ENCODE results near the gene CLEC18B. TPM values are rescaled to one million over a fixed set of nuclear protein-coding genes. Genes with fewer than 3 reads are reported as not detected.
A peak's percentile ranks its signal among the peaks of the same experiment; 100 is the strongest.

The CLEC18B gene
- total and polyA plus RNA-seq, 7 donors = 0.49 to 1.7 (median 0.83) TPM; not detected in 4

- H3K36me3 ChIP-seq = peaks cover 0 to 93% (median 49%) of the 10 kb centered on the region in 4 donors
- 82 to 93% methylated on average over 7 of the region's 7 CpGs for WGBS, 2 donors
- H3K27me3 ChIP-seq = no peaks in the 10 kb centered on the region
- TF ChIP-seq POLR2AphosphoS5 (IDR thresholded peaks at IDR 0.05) (no peak), POLR2A (IDR thresholded peaks at IDR 0.05) (no peak), EP300 (IDR thresholded peaks at IDR 0.05) (no peak)
- TF ChIP-seq, protein P1, sequence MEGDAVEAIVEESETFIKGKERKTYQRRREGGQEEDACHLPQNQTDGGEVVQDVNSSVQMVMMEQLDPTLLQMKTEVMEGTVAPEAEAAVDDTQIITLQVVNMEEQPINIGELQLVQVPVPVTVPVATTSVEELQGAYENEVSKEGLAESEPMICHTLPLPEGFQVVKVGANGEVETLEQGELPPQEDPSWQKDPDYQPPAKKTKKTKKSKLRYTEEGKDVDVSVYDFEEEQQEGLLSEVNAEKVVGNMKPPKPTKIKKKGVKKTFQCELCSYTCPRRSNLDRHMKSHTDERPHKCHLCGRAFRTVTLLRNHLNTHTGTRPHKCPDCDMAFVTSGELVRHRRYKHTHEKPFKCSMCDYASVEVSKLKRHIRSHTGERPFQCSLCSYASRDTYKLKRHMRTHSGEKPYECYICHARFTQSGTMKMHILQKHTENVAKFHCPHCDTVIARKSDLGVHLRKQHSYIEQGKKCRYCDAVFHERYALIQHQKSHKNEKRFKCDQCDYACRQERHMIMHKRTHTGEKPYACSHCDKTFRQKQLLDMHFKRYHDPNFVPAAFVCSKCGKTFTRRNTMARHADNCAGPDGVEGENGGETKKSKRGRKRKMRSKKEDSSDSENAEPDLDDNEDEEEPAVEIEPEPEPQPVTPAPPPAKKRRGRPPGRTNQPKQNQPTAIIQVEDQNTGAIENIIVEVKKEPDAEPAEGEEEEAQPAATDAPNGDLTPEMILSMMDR (IDR thresholded peaks at IDR 0.05) = no peak
- intact Hi-C loops (cut with DNase I) = no loop called here
- H3K27ac ChIP-seq = no peak overlapping the region
- no peaks in the 10 kb centered on the region for H3K9me3 ChIP-seq
- H3K4me1 ChIP-seq = peaks cover 0 to 3% (median under 1%) of the 10 kb centered on the region in 4 donors
- H3K4me3 ChIP-seq = no peak overlapping the region
- DNase-seq = no peak
Measured at GRCh38 chr16:74455213-74455612, 33.9 kb upstream of the CLEC18B start.

DNA sequence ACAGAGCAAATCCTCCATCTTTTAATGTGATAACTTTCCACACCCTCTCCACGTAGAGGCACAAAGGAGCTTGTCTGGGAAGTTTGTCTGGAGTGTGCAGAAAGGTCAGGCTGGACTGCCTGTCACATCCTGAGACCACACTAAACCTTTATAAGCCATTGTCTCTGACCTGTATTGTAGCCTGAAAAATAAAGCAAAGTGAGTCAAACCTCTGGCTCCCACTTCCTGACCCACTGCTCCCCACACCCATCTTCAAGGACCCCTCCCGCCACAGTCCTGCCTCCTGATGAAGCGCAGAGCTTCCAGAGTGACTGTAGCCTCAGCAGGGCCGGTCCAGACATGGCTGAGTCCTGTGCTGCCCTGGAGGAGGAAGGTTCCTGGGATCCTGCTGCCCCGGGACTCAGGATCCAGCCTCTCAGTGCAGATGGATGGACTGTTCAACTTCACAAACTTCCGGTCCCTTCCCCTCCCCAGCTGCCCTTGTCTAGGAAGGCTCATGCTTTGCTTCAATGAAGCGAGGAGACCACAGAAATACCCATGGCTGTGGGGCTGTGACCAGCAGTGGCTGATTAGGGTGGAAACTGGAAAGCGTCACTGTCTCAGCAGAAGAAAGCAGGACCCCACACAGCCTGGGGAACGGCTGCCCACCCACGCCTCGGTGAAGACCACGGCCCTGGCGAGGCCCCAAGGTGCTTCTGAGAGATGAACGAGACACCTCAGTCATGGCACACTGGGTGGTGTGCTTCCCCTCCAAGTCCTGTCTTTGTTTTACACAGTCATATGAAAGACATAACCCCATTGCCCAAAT is 30.9 kb upstream of the CLEC18B start:
- DNase-seq = no peak
- Histone ChIP-seq H3K4me1 (peaks cover 0 to 14% (median 10%) of the 10 kb centered on the region in 4 donors), H3K27ac (no peak overlapping the region), H3K27me3 (no peaks in the 10 kb centered on the region), H3K9me3 (no peaks in the 10 kb centered on the region), H3K4me3 (no peak overlapping the region), H3K36me3 (peaks cover 0 to 73% (median 40%) of the 10 kb centered on the region in 4 donors)
- 84 to 93% methylated on average over 14 of the region's 14 CpGs for WGBS, 2 donors
- intact Hi-C loops (cut with DNase I) = no loop called here
- TF ChIP-seq, protein P1 (IDR thresholded peaks at IDR 0.05) = no peak
- TF ChIP-seq POLR2A (IDR thresholded peaks at IDR 0.05) (no peak), EP300 (IDR thresholded peaks at IDR 0.05) (no peak), POLR2AphosphoS5 (IDR thresholded peaks at IDR 0.05) (no peak)

DNA sequence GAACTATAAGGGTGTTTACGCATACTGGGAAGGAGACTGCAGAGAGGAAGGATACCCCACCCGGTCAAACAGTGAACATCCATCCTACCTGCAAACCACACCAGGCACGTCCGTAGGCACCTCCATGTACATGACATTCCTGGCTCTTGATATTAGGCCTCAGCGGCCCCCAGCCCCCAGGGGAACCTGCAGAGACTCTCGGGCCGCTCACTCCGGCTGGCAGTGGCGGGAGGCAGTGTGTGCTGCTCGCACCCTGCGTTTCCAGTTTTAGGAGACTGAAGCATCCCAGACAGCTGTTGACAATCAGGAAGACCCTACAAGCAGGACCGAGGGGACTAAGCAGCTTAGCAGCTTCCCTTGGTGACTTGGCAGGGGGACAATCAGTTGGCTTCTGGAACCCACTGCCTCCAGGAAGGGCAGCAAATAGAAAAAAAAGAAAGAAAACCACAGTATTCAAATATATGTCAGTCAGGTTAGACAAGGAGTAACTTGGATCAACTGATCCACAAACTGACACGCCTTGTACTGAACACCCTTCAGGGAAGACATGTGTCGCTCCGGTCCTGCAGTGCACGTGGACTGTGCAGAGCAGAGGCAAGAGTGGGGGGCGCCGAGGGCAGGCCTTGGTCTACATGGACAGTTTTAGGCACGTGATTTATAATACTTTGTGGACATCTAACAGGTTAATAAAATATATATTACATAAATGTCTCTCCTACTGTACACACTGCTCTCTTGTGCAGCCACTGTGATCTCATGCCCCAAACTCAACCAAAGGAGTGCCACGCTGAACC is 29.9 kb upstream of the CLEC18B start:
- 97% methylated on average over 20 of the region's 20 CpGs for WGBS, 2 donors
- H3K27me3 ChIP-seq = no peaks in the 10 kb centered on the region
- H3K27ac ChIP-seq = no peak overlapping the region
- intact Hi-C loops (cut with DNase I) = no loop called here
- peaks cover 0 to 63% (median 34%) of the 10 kb centered on the region in 4 donors for H3K36me3 ChIP-seq
- no peaks in the 10 kb centered on the region for H3K9me3 ChIP-seq
- no peak overlapping the region for H3K4me3 ChIP-seq
- TF ChIP-seq POLR2A (IDR thresholded peaks at IDR 0.05) (no peak), EP300 (IDR thresholded peaks at IDR 0.05) (no peak), POLR2AphosphoS5 (IDR thresholded peaks at IDR 0.05) (no peak)
- TF ChIP-seq, protein P1 (IDR thresholded peaks at IDR 0.05) = no peak
- no peak for DNase-seq
- peaks cover 0 to 14% (median 10%) of the 10 kb centered on the region in 4 donors for H3K4me1 ChIP-seq

DNA sequence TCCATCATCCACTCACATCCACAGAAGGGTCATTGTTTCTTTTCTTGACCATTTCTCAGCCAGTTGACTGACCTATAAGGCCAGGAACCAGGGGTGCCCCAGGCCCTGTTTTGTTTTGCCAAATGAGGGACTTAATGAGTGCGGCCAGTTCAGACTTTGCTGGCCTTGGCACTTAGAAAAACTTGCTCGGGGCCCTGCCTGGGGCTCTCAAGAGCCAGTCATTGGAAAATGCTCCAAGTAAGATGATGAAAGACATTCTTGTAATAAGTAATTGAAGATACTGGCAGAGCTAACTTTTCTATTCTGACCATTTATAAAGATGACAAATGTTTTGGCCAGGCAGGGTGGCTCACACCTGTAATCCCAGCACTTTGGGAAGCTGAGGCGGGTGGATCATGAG is 29.0 kb upstream of the CLEC18B start:
- intact Hi-C loops (cut with DNase I) = no loop called here
- H3K27ac ChIP-seq = peak overlapping the region; percentile 57 to 70 (median 64)

More for the DNA sequence above, 29.0 kb upstream of the CLEC18B start:
- peaks cover 0 to 53% (median 26%) of the 10 kb centered on the region in 4 donors for H3K36me3 ChIP-seq
- no peaks in the 10 kb centered on the region for H3K9me3 ChIP-seq
- DNase-seq = no peak
- H3K4me3 ChIP-seq = no peak overlapping the region
- TF ChIP-seq POLR2AphosphoS5 (IDR thresholded peaks at IDR 0.05) (no peak), EP300 (IDR thresholded peaks at IDR 0.05) (no peak), POLR2A (IDR thresholded peaks at IDR 0.05) (no peak)
- TF ChIP-seq, protein P1 (IDR thresholded peaks at IDR 0.05) = no peak
- WGBS, 2 donors = 94 to 95% methylated on average over 3 of the region's 3 CpGs
- H3K27me3 ChIP-seq = no peaks in the 10 kb centered on the region
- peaks cover 0 to 14% (median 10%) of the 10 kb centered on the region in 4 donors for H3K4me1 ChIP-seq
